Keratinocyte (primary cell): ENCODE data around the gene CD34.

Experiments
- CTCF ChIP-seq, 3 experiments: IDR thresholded peaks in 1 of 3; conservative IDR thresholded peaks in 1 of 3; optimal IDR thresholded peaks in 1 of 3; 2 replicates in 2 of 3; 3 replicates in 1 of 3; pipeline versions ENCODE3 to v1.5.1; 2011; ENCODE audit warnings: low read length in 3 of 3, mild to moderate bottlenecking in 3 of 3, moderate library complexity in 2 of 3, control low read depth in 1 of 3, inconsistent platforms in 1 of 3; ENCODE audit not compliant: insufficient read depth in 2 of 3; ENCODE audit errors: extremely low read depth in 1 of 3
- EZH2 ChIP-seq: IDR thresholded peaks from one replicate; pipeline ENCODE4 v1.6.1; 2012; ENCODE audit warnings: inconsistent platforms, mild to moderate bottlenecking, low read length, moderate library complexity

GRCh38 chr1:207860531-207860930, 50.4 kb downstream of the CD34 start:
- no peak for TF ChIP-seq CTCF (optimal IDR thresholded peaks at IDR 0.05 in 1 of 3, IDR thresholded peaks at IDR 0.05 in 1 of 3, conservative IDR thresholded peaks at IDR 0.05 in 1 of 3; ENCODE audit: extremely low read depth in 1 of 3, insufficient read depth in 2 of 3, low read length in 3 of 3)
- no peak for TF ChIP-seq EZH2
